ENCODE measurements around the gene GRM4. TPM values are rescaled to one million over a fixed set of nuclear protein-coding genes. Genes with fewer than 3 reads are reported as not detected.

The GRM4 gene
- total RNA-seq, 1 experiment from 2014 or later, result not detected

- ChIA-PET CTCF (no interaction called here), POLR2A (no interaction called here)
- H3K27me3 Mint-ChIP-seq (ENCODE audit: insufficient read depth, unreplicated experiment), result peaks cover 40% of the 10 kb centered on the region
- intact Hi-C loops (cut with micrococcal nuclease), result no loop called here
- TF ChIP-seq CTCF (IDR thresholded peaks at IDR 0.05; ENCODE audit: unreplicated experiment), result no peak
- no peaks in the 10 kb centered on the region for H3K36me3 Mint-ChIP-seq (ENCODE audit: insufficient read depth, unreplicated experiment)
- H3K4me1 Mint-ChIP-seq (ENCODE audit: insufficient read depth, unreplicated experiment), result no peaks in the 10 kb centered on the region
- no peak overlapping the region for H3K27ac Mint-ChIP-seq (ENCODE audit: low read depth, unreplicated experiment)
- H3K9me3 Mint-ChIP-seq (ENCODE audit: unreplicated experiment), result no peaks in the 10 kb centered on the region
- no peak for DNase-seq (ENCODE audit: unreplicated experiment)
- no peak overlapping the region for H3K4me3 Mint-ChIP-seq (ENCODE audit: unreplicated experiment)
- BruUV-seq (replicated peaks), result no TSS peak
Observed at GRCh38 chr6:33976437-33977360, 169.2 kb downstream of the GRM4 start.

GRCh38 chr6:33975661-33976436 is 170.0 kb downstream of the GRM4 start:
- Mint-ChIP-seq H3K27ac (ENCODE audit: low read depth, unreplicated experiment) (no peak overlapping the region), H3K4me1 (ENCODE audit: insufficient read depth, unreplicated experiment) (no peaks in the 10 kb centered on the region), H3K27me3 (ENCODE audit: insufficient read depth, unreplicated experiment) (peaks cover 49% of the 10 kb centered on the region), H3K36me3 (ENCODE audit: insufficient read depth, unreplicated experiment) (no peaks in the 10 kb centered on the region), H3K9me3 (ENCODE audit: unreplicated experiment) (no peaks in the 10 kb centered on the region), H3K4me3 (ENCODE audit: unreplicated experiment) (no peak overlapping the region)
- no peak for DNase-seq (ENCODE audit: unreplicated experiment)
- BruUV-seq (replicated peaks), result no TSS peak
- CTCF ChIA-PET, result no interaction called here
- POLR2A ChIA-PET, result no interaction called here
- intact Hi-C loops (cut with micrococcal nuclease), result no loop called here
- no peak for TF ChIP-seq CTCF (IDR thresholded peaks at IDR 0.05; ENCODE audit: unreplicated experiment)

- H3K4me3 Mint-ChIP-seq (ENCODE audit: unreplicated experiment), result no peak overlapping the region
- POLR2A ChIA-PET, result interaction anchor here (1.0 kb wide), 1 partner anchor 9 kb away, joined by 4 read pairs; no protein-coding TSS in a partner anchor
- no TSS peak for BruUV-seq (replicated peaks)
- H3K36me3 Mint-ChIP-seq (ENCODE audit: insufficient read depth, unreplicated experiment), result no peaks in the 10 kb centered on the region
- no peaks in the 10 kb centered on the region for H3K9me3 Mint-ChIP-seq (ENCODE audit: unreplicated experiment)
- no peaks in the 10 kb centered on the region for H3K4me1 Mint-ChIP-seq (ENCODE audit: insufficient read depth, unreplicated experiment)
- no peak for DNase-seq (ENCODE audit: unreplicated experiment)
- peaks cover 62% of the 10 kb centered on the region for H3K27me3 Mint-ChIP-seq (ENCODE audit: insufficient read depth, unreplicated experiment)
- no peak for TF ChIP-seq CTCF (IDR thresholded peaks at IDR 0.05; ENCODE audit: unreplicated experiment)
- CTCF ChIA-PET, result interaction anchor here (0.6 kb wide), 1 partner anchor 418 kb away, joined by 4 read pairs; the partner anchor contains the start of gene NUDT3
- no peak overlapping the region for H3K27ac Mint-ChIP-seq (ENCODE audit: low read depth, unreplicated experiment)
- intact Hi-C loops (cut with micrococcal nuclease), result no loop called here
Observed at GRCh38 chr6:33974471-33974870, 171.4 kb downstream of the GRM4 start.

GRCh38 chr6:33974030-33974429 is 171.9 kb downstream of the GRM4 start:
- intact Hi-C loops (cut with micrococcal nuclease), result no loop called here
- no peak for DNase-seq (ENCODE audit: unreplicated experiment)
- Mint-ChIP-seq H3K36me3 (ENCODE audit: insufficient read depth, unreplicated experiment) (no peaks in the 10 kb centered on the region), H3K9me3 (ENCODE audit: unreplicated experiment) (no peaks in the 10 kb centered on the region), H3K4me3 (ENCODE audit: unreplicated experiment) (no peak overlapping the region), H3K4me1 (ENCODE audit: insufficient read depth, unreplicated experiment) (no peaks in the 10 kb centered on the region), H3K27ac (ENCODE audit: low read depth, unreplicated experiment) (no peak overlapping the region), H3K27me3 (ENCODE audit: insufficient read depth, unreplicated experiment) (peaks cover 67% of the 10 kb centered on the region)
- TF ChIP-seq CTCF (IDR thresholded peaks at IDR 0.05; ENCODE audit: unreplicated experiment), result no peak
- ChIA-PET POLR2A (interaction anchor here (0.6 to 1.0 kb wide), 3 partner anchors 8 to 105 kb away, joined by 3 to 4 read pairs (median 4); no protein-coding TSS in a partner anchor), CTCF (interaction anchor here (0.6 kb wide), 1 partner anchor 418 kb away, joined by 4 read pairs; the partner anchor contains the start of gene NUDT3)
- BruUV-seq (replicated peaks), result no TSS peak

Measured in MCF 10A (cell line).